ENCODE results near the gene PTPRN2. TPM values are rescaled to one million over a fixed set of nuclear protein-coding genes. Genes with fewer than 3 reads are reported as not detected.

PTPRN2 gene
- total RNA-seq, 1 experiment from 2014 or later = not detected

- no peaks in the 10 kb centered on the region for H3K4me1 ChIP-seq (replicated peaks; ENCODE audit: insufficient read depth)
- no peaks in the 10 kb centered on the region for H3K79me2 ChIP-seq (ENCODE audit: low read depth)
- no peak overlapping the region for H2AFZ ChIP-seq
- CTCF ChIA-PET = no interaction called here
- no peak overlapping the region for H3K4me3 ChIP-seq
- H4K20me1 ChIP-seq (ENCODE audit: insufficient read depth) = no peaks in the 10 kb centered on the region
- no peaks in the 10 kb centered on the region for H3K36me3 ChIP-seq (ENCODE audit: low read depth)
- POLR2A ChIA-PET (ENCODE audit: unreplicated experiment) = no interaction called here
- no TSS peak for BruUV-seq (replicated peaks)
- peaks cover 96% of the 10 kb centered on the region for H3K27me3 ChIP-seq (ENCODE audit: insufficient read depth, low read depth)
- no peak for DNase-seq
- H3K9me3 ChIP-seq (ENCODE audit: insufficient read depth, low read depth) = no peaks in the 10 kb centered on the region
- no peaks in the 10 kb centered on the region for H3F3A ChIP-seq (ENCODE audit: insufficient read depth, low read depth)
- H3K9me2 ChIP-seq (ENCODE audit: insufficient read depth) = no peaks in the 10 kb centered on the region
- intact Hi-C loops (cut with micrococcal nuclease; ENCODE audit: unreplicated experiment) = no loop called here
- no peak for TF ChIP-seq EZH2 (IDR thresholded peaks at IDR 0.05; ENCODE audit: low read depth)
- TF ChIP-seq, protein P1, sequence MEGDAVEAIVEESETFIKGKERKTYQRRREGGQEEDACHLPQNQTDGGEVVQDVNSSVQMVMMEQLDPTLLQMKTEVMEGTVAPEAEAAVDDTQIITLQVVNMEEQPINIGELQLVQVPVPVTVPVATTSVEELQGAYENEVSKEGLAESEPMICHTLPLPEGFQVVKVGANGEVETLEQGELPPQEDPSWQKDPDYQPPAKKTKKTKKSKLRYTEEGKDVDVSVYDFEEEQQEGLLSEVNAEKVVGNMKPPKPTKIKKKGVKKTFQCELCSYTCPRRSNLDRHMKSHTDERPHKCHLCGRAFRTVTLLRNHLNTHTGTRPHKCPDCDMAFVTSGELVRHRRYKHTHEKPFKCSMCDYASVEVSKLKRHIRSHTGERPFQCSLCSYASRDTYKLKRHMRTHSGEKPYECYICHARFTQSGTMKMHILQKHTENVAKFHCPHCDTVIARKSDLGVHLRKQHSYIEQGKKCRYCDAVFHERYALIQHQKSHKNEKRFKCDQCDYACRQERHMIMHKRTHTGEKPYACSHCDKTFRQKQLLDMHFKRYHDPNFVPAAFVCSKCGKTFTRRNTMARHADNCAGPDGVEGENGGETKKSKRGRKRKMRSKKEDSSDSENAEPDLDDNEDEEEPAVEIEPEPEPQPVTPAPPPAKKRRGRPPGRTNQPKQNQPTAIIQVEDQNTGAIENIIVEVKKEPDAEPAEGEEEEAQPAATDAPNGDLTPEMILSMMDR (conservative IDR thresholded peaks at IDR 0.05) = no peak
- no peak overlapping the region for H3K27ac ChIP-seq
- H3K4me2 ChIP-seq = no peak overlapping the region
Measured at GRCh38 chr7:157602581-157602980, 985.0 kb downstream of the PTPRN2 start.

DNA sequence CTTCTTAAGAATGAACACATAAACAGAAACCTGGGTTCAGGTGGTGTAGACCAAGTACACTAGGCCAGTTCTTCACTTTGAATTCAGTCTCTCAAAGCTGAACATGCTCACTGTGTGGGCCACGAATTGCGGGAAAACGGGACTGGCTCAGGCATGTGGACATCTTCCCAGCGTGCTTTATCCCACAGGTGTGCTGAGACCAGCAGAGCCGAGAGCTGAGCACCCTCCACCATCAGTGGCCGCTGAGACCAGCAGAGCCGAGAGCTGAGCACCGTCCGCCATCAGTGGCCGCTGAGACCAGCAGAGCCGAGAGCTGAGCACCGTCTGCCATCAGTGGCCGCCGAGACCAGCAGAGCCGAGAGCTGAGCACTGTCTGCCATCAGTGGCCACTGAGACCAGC lies 985.5 kb downstream of the PTPRN2 start:
- Histone ChIP-seq H4K20me1 (ENCODE audit: insufficient read depth) (no peaks in the 10 kb centered on the region), H3K79me2 (ENCODE audit: low read depth) (no peaks in the 10 kb centered on the region), H3K4me3 (no peak overlapping the region), H3K4me2 (no peak overlapping the region), H3K36me3 (ENCODE audit: low read depth) (no peaks in the 10 kb centered on the region), H3K27ac (no peak overlapping the region), H3K9me3 (ENCODE audit: insufficient read depth, low read depth) (no peaks in the 10 kb centered on the region), H3K4me1 (replicated peaks; ENCODE audit: insufficient read depth) (no peaks in the 10 kb centered on the region), H3K9me2 (ENCODE audit: insufficient read depth) (no peaks in the 10 kb centered on the region), H2AFZ (no peak overlapping the region), H3K27me3 (ENCODE audit: insufficient read depth, low read depth) (peaks cover 96% of the 10 kb centered on the region), H3F3A (ENCODE audit: insufficient read depth, low read depth) (no peaks in the 10 kb centered on the region)
- TF ChIP-seq, protein P1 (conservative IDR thresholded peaks at IDR 0.05) = no peak
- TF ChIP-seq EZH2 (IDR thresholded peaks at IDR 0.05; ENCODE audit: low read depth) = no peak
- ChIA-PET POLR2A (ENCODE audit: unreplicated experiment) (no interaction called here), CTCF (no interaction called here)
- intact Hi-C loops (cut with micrococcal nuclease; ENCODE audit: unreplicated experiment) = no loop called here
- no TSS peak for BruUV-seq (replicated peaks)
- no peak for DNase-seq

GRCh38 chr7:157601530-157601929 lies 986.1 kb downstream of the PTPRN2 start:
- peaks cover 96% of the 10 kb centered on the region for H3K27me3 ChIP-seq (ENCODE audit: insufficient read depth, low read depth)
- no peaks in the 10 kb centered on the region for H3K9me2 ChIP-seq (ENCODE audit: insufficient read depth)
- BruUV-seq (replicated peaks) = no TSS peak

More at GRCh38 chr7:157601530-157601929, 986.1 kb downstream of the PTPRN2 start:
- Histone ChIP-seq H3F3A (ENCODE audit: insufficient read depth, low read depth) (no peaks in the 10 kb centered on the region), H3K4me1 (replicated peaks; ENCODE audit: insufficient read depth) (no peaks in the 10 kb centered on the region), H3K36me3 (ENCODE audit: low read depth) (no peaks in the 10 kb centered on the region), H3K4me2 (no peak overlapping the region), H3K79me2 (ENCODE audit: low read depth) (no peaks in the 10 kb centered on the region), H4K20me1 (ENCODE audit: insufficient read depth) (no peaks in the 10 kb centered on the region), H3K4me3 (no peak overlapping the region), H3K9me3 (ENCODE audit: insufficient read depth, low read depth) (no peaks in the 10 kb centered on the region), H2AFZ (no peak overlapping the region), H3K27ac (no peak overlapping the region)
- intact Hi-C loops (cut with micrococcal nuclease; ENCODE audit: unreplicated experiment) = no loop called here
- no peak for TF ChIP-seq EZH2 (IDR thresholded peaks at IDR 0.05; ENCODE audit: low read depth)
- TF ChIP-seq, protein P1 (conservative IDR thresholded peaks at IDR 0.05) = no peak
- POLR2A ChIA-PET (ENCODE audit: unreplicated experiment) = no interaction called here
- no peak for DNase-seq
- CTCF ChIA-PET = no interaction called here

Data from PC-9 (cell line).